GM11168 (cell line): ENCODE results near the gene CALCB.
"Not testable (repeated sequence)": the region's sequence is repeated elsewhere in the genome, so short reads cannot be mapped to it uniquely, and the experiment has no call there.

Experiments used
- in situ Hi-C: fragments of 300-500 bp; cut with MboI; formaldehyde crosslinking; loops from one replicate; pipeline ENCODE4 v1.12.0; 2022; ENCODE audit warnings: low sequenced_read_pairs; ENCODE audit not compliant: unreplicated experiment

Gene CALCB

GRCh38 chr11:15073361-15074205 is at the start of gene CALCB:
Gene CALCB (plus strand): TSS chr11:15073593. CDS start chr11:15074719, 1,126 bp downstream.
- in situ Hi-C loops = no loop called here

- in situ Hi-C loops = no loop called here
These were observed 46.4 kb upstream of the CALCB start for GRCh38 chr11:15027011-15027410.

GRCh38 chr11:15027956-15028355 is 45.4 kb upstream of the CALCB start:
- in situ Hi-C loops = no loop called here

GRCh38 chr11:15028379-15028778 is 45.0 kb upstream of the CALCB start:
- in situ Hi-C loops = no loop called here

GRCh38 chr11:15031945-15032344 is 41.4 kb upstream of the CALCB start:
- in situ Hi-C loops = not testable (repeated sequence)

- in situ Hi-C loops = no loop called here
These were observed 38.6 kb upstream of the CALCB start for GRCh38 chr11:15034687-15035267.

- in situ Hi-C loops = no loop called here
These were observed 38.1 kb upstream of the CALCB start for GRCh38 chr11:15035283-15035682.

- in situ Hi-C loops = no loop called here
These were observed 34.4 kb upstream of the CALCB start for GRCh38 chr11:15038963-15039362.

- in situ Hi-C loops = no loop called here
These were observed 28.2 kb upstream of the CALCB start for GRCh38 chr11:15045209-15045608.

- in situ Hi-C loops = no loop called here
These were observed 27.5 kb upstream of the CALCB start for GRCh38 chr11:15045891-15046290.

GRCh38 chr11:15046673-15047072 is 26.7 kb upstream of the CALCB start:
- in situ Hi-C loops = not testable (repeated sequence)

GRCh38 chr11:15048616-15049015 is 24.8 kb upstream of the CALCB start:
- in situ Hi-C loops = no loop called here

- in situ Hi-C loops = no loop called here
These were observed 20.2 kb upstream of the CALCB start for GRCh38 chr11:15053191-15053685.

GRCh38 chr11:15055620-15056356 is 17.6 kb upstream of the CALCB start:
- in situ Hi-C loops = no loop called here

- in situ Hi-C loops = no loop called here
These were observed 16.1 kb upstream of the CALCB start for GRCh38 chr11:15057329-15057728.

GRCh38 chr11:15059132-15059915 is 14.1 kb upstream of the CALCB start:
- in situ Hi-C loops = no loop called here

GRCh38 chr11:15062599-15062998 is 10.8 kb upstream of the CALCB start:
- in situ Hi-C loops = no loop called here

GRCh38 chr11:15069751-15070150 is 3.6 kb upstream of the CALCB start:
- in situ Hi-C loops = not testable (repeated sequence)

GRCh38 chr11:15071556-15072255 is 1.7 kb upstream of the CALCB start:
- in situ Hi-C loops = no loop called here
